Panc1 (cell line): ENCODE measurements around the gene STK4.

Experiments used
- POLR2AphosphoS5 ChIP-seq: IDR thresholded peaks from 2 replicates; pipeline ENCODE4 v1.6.1; 2012; ENCODE audit warnings: mild to moderate bottlenecking, low read depth, low read length, moderate library complexity
- TF ChIP-seq, protein P1 (sequence below): fragments of 450-650 bp; IDR thresholded peaks from 2 replicates; pipeline ENCODE4 v1.5.1; 2017; ENCODE audit warnings: mild to moderate bottlenecking
- TF ChIP-seq, protein P2 (sequence below), 2 experiments: IDR thresholded peaks; 2 replicates each; pipeline ENCODE4 v1.6.1; 2011 to 2012; ENCODE audit warnings: low read depth in 2 of 2, control low read depth in 1 of 2, low read length in 1 of 2, mild to moderate bottlenecking in 1 of 2, moderate library complexity in 1 of 2; ENCODE audit not compliant: insufficient read depth in 1 of 2

GRCh38 chr20:44990425-44990824 lies 24.1 kb downstream of the STK4 start:
- TF ChIP-seq, protein P1, sequence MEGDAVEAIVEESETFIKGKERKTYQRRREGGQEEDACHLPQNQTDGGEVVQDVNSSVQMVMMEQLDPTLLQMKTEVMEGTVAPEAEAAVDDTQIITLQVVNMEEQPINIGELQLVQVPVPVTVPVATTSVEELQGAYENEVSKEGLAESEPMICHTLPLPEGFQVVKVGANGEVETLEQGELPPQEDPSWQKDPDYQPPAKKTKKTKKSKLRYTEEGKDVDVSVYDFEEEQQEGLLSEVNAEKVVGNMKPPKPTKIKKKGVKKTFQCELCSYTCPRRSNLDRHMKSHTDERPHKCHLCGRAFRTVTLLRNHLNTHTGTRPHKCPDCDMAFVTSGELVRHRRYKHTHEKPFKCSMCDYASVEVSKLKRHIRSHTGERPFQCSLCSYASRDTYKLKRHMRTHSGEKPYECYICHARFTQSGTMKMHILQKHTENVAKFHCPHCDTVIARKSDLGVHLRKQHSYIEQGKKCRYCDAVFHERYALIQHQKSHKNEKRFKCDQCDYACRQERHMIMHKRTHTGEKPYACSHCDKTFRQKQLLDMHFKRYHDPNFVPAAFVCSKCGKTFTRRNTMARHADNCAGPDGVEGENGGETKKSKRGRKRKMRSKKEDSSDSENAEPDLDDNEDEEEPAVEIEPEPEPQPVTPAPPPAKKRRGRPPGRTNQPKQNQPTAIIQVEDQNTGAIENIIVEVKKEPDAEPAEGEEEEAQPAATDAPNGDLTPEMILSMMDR: no peak
- TF ChIP-seq, protein P2, sequence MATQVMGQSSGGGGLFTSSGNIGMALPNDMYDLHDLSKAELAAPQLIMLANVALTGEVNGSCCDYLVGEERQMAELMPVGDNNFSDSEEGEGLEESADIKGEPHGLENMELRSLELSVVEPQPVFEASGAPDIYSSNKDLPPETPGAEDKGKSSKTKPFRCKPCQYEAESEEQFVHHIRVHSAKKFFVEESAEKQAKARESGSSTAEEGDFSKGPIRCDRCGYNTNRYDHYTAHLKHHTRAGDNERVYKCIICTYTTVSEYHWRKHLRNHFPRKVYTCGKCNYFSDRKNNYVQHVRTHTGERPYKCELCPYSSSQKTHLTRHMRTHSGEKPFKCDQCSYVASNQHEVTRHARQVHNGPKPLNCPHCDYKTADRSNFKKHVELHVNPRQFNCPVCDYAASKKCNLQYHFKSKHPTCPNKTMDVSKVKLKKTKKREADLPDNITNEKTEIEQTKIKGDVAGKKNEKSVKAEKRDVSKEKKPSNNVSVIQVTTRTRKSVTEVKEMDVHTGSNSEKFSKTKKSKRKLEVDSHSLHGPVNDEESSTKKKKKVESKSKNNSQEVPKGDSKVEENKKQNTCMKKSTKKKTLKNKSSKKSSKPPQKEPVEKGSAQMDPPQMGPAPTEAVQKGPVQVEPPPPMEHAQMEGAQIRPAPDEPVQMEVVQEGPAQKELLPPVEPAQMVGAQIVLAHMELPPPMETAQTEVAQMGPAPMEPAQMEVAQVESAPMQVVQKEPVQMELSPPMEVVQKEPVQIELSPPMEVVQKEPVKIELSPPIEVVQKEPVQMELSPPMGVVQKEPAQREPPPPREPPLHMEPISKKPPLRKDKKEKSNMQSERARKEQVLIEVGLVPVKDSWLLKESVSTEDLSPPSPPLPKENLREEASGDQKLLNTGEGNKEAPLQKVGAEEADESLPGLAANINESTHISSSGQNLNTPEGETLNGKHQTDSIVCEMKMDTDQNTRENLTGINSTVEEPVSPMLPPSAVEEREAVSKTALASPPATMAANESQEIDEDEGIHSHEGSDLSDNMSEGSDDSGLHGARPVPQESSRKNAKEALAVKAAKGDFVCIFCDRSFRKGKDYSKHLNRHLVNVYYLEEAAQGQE (IDR thresholded peaks at IDR 0.05; ENCODE audit: insufficient read depth in 1 of 2, low read depth in 2 of 2, low read length in 1 of 2): no peak
- TF ChIP-seq POLR2AphosphoS5: no peak
